Pons (tissue), 1 donor: ENCODE measurements around the gene HOMEZ.
"Not testable (repeated sequence)": the region's sequence is repeated elsewhere in the genome, so short reads cannot be mapped to it uniquely, and the experiment has no call there.

ENCODE experiments used
- DNase-seq: peaks from one replicate; pipeline ENCODE4 v3.0.0-alpha.2; 2016; ENCODE audit warnings: low spot score

HOMEZ gene

DNA sequence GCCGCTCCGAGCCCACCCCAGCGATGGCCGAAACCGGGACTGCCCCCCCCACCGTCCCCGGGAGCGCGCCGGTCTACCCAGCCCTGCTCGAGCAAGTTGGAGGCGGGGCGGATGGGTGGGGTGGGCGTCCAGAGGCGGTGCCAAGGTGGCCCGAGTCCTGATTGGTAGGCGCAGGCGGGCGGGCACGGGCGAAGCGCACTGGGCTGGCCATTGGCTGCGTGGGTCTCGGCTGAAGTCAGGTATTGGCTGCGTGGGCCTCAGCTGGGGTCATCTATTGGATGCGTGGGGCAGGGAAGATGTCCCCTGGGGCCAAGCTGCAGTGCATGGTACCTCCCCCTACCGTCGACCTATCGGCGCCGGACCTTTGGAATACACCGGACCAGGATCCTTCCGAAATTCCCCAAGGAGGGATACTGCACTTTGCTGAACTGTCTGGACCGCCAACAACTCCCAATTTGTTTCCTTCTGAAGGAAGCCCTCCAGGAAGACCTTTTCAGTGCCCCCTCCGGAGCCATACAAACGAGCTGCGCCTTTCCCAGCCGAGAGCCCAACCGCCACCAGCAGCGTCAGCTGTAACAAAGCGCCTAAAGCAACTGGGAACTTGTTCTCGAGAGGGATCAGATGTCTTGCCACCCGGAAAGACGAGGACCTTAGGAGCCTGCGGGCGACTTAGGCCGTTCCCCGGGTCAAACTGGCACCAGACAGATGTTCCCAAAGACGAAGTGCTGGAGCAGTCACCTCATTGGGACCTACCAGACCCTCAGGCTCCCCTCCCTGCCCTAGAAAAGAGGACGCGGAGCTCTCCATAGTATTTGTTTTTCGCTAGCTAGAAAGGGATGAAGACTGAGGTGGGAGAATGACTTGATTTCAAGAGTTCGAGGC, at the start of gene HOMEZ:
HOMEZ (minus strand) TSS at position 113 of the 882 bp plus-strand sequence. CDS start 180 bp downstream, outside the sequence.
- DNase-seq, result peak; percentile 98

GRCh38 chr14:23335623-23336022, 49.7 kb upstream of the HOMEZ start:
- DNase-seq, result no peak

DNA sequence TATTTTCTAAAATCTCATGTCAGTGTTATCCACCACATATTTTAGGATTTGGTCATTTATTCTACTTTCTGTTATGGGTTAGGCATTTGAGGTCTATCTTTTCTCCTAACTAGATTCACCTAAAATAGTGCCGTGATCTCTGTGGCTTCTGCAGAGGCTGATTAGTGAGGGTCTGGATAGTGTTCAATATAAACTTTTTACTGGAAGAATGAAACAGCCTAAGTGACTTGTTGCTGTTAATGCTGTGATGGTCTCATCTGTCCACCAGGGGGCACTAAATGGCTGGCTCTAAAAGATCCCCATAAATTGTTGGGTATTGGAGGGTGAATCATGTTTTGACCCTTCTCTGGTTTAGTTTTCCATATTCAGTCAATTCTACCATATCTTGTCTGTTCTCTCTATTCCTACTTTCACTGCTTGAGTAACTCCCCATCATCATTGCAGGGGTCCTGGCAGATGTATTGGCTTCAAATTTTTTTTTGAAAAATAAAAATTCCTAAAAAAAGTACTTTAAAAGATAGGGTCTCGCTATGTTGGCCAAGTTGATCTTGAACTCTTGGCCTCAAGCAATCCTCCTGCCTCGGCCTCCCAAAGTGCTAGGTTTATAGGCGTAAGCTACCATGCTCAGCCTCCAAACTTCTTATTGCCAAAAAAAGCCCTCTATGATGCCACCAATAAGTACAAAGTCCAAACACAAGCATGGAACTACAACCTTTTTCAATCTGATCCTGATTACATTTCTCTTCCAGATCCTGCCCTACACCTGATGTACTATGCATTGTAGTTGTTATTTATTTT, 42.2 kb upstream of the HOMEZ start:
- peak; percentile 91 for DNase-seq

GRCh38 chr14:23326491-23327332, 40.8 kb upstream of the HOMEZ start:
- no peak for DNase-seq

DNA sequence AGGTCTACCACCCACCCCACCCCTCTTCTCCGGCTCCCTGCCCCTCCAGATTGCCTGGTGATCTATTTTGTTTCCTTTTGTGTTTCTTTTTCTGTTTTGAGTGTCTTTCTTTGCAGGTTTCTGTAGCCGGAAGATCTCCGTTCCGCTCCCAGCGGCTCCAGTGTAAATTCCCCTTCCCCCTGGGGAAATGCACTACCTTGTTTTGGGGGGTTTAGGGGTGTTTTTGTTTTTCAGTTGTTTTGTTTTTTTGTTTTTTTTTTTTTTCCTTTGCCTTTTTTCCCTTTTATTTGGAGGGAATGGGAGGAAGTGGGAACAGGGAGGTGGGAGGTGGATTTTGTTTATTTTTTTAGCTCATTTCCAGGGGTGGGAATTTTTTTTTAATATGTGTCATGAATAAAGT, 39.8 kb upstream of the HOMEZ start:
- not testable (repeated sequence) for DNase-seq

DNA sequence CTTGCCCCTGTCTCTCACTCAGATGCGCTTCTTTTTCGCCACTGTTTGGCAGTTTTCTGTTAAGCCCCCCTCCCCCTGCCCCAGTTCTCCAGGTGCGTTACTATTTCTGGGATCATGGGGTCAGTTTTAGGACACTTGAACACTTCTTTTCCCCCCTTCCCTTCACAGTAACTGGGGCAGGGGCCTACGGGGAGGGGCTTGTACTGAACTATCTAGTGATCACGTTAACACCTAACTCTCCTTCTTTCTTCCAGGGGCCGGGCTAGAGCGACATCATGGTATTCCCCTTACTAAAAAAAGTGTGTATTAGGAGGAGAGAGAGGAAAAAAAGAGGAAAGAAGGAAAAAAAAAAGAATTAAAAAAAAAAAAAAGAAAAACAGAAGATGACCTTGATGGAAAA, 39.1 kb upstream of the HOMEZ start:
- DNase-seq, result no peak

- DNase-seq, result no peak
Measured at GRCh38 chr14:23324455-23324846, 38.5 kb upstream of the HOMEZ start.

- DNase-seq, result no peak
Measured at GRCh38 chr14:23323838-23324454, 38.0 kb upstream of the HOMEZ start.

- no peak for DNase-seq
Measured at GRCh38 chr14:23322568-23323517, 36.9 kb upstream of the HOMEZ start.

GRCh38 chr14:23321572-23322547, 35.9 kb upstream of the HOMEZ start:
- peak; percentile 33 for DNase-seq

- DNase-seq, result peak; percentile 100
Measured at GRCh38 chr14:23320584-23321571, 34.9 kb upstream of the HOMEZ start, which contains the start of gene PABPN1. Gene PABPN1 (plus strand): TSS chr14:23321457. CDS start chr14:23321470, 13 bp downstream.

GRCh38 chr14:23319746-23320583, 34.0 kb upstream of the HOMEZ start:
- DNase-seq, result no peak

GRCh38 chr14:23316300-23316699, 30.4 kb upstream of the HOMEZ start:
- no peak for DNase-seq

- no peak for DNase-seq
Measured at GRCh38 chr14:23310546-23310945, 24.6 kb upstream of the HOMEZ start.

DNA sequence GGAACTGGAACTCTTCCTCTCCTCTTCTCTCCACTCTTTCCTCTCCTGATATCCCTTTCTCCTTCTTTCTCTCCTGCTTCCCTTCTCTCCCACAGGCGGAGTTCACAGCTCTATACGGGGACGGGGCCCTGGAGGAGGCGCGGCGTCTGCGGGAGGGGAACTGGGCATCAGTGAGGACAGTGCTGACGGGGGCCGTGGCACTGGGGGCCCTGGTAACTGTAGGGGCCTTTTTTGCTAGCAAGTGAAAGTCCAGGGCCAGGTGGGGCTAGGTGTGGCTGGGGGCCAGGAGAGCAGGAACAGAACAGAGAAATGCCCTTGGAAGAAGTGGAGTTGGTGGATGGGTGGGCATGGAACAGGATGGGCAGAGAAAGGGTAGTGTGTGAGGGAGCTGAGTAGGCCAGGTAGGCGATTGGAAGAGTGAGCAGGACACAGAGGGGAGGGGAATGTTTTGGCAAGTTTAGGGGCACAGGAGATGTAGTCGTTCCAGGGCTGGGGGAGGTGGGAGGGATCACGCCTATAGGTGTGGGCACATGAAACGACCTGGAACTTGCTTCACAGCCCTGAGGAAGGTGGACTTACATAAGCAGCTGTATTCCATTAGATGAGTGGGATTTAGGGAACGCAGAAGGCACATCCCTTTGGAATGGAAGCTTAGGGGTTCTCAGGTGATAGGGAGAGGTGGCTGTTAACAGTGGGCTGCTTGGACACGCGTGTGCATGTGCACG, 23.0 kb upstream of the HOMEZ start:
- no peak for DNase-seq
